DOHH2 (cell line): ENCODE results near the gene NPDC1.
A peak's percentile ranks its signal among the peaks of the same experiment; 100 is the strongest.

Source experiments
- H3F3A ChIP-seq: fragments of 200-600 bp; sonication (generic), shearing (Covaris generic); 2 replicates; pipeline ENCODE4 v1.6.0; 2016; ENCODE audit warnings: antibody characterized with exemption, mild to moderate bottlenecking; ENCODE audit not compliant: control insufficient read depth, insufficient read depth
- H3K27ac ChIP-seq: fragments of 200-600 bp; sonication (generic); 2 replicates; pipeline ENCODE4 v1.5.1; 2014; ENCODE audit warnings: low read depth, mild to moderate bottlenecking, low read length, moderate library complexity
- H3K27me3 ChIP-seq: fragments of 200-600 bp; sonication (generic); 2 replicates; pipeline ENCODE4 v1.6.1; 2014; ENCODE audit warnings: mild to moderate bottlenecking, low read length, mixed read lengths; ENCODE audit not compliant: control insufficient read depth
- H3K36me3 ChIP-seq: fragments of 200-600 bp; sonication (generic); 2 replicates; pipeline ENCODE4 v1.6.1; 2014; ENCODE audit warnings: mild to moderate bottlenecking, low read length, moderate library complexity, mixed read lengths; ENCODE audit not compliant: control insufficient read depth
- H3K4me1 ChIP-seq: fragments of 200-600 bp; sonication (generic); 2 replicates; pipeline ENCODE4 v1.6.1; 2014; ENCODE audit warnings: mild to moderate bottlenecking, low read length, mixed read lengths; ENCODE audit not compliant: control insufficient read depth
- H3K4me2 ChIP-seq: fragments of 200-600 bp; sonication (generic); 2 replicates; pipeline ENCODE4 v1.6.0; 2014; ENCODE audit warnings: mild to moderate bottlenecking, low read length, moderate library complexity
- H3K4me3 ChIP-seq: fragments of 200-600 bp; sonication (generic); 2 replicates; pipeline ENCODE4 v1.5.1; 2014; ENCODE audit warnings: mild to moderate bottlenecking, low read length, mixed read lengths
- H3K79me2 ChIP-seq: fragments of 200-600 bp; sonication (generic); 2 replicates; pipeline ENCODE4 v1.6.1; 2014; ENCODE audit warnings: mild to moderate bottlenecking, low read length, mixed read lengths; ENCODE audit not compliant: control insufficient read depth
- H3K9me2 ChIP-seq: fragments of 200-600 bp; sonication (generic); replicated peaks from 2 replicates; pipeline ENCODE4 v1.6.1; 2014; ENCODE audit warnings: mild to moderate bottlenecking, low read length, mixed read lengths; ENCODE audit not compliant: control insufficient read depth
- H3K9me3 ChIP-seq: fragments of 200-600 bp; sonication (generic); 2 replicates; pipeline ENCODE4 v1.6.1; 2014; ENCODE audit warnings: antibody characterized with exemption, low read length, mixed read lengths; ENCODE audit not compliant: control insufficient read depth, insufficient read depth
- H4K20me1 ChIP-seq: fragments of 200-600 bp; sonication (generic); 2 replicates; pipeline ENCODE4 v1.6.0; 2014; ENCODE audit warnings: low read depth, mild to moderate bottlenecking, antibody characterized with exemption, low read length, moderate library complexity; ENCODE audit not compliant: control insufficient read depth, insufficient read depth
- EZH2phosphoT487 ChIP-seq: fragments of 200-600 bp; sonication (generic); IDR thresholded peaks from 2 replicates; pipeline ENCODE4 v1.6.1; 2017; ENCODE audit warnings: borderline replicate concordance, mild to moderate bottlenecking, antibody characterized with exemption, low read length, moderate library complexity, mixed read lengths
- TF ChIP-seq, protein P1 (sequence below): fragments of 200-600 bp; sonication (generic); IDR thresholded peaks from one replicate; pipeline ENCODE4 v1.5.1; 2014; ENCODE audit warnings: antibody characterized with exemption, mild to moderate bottlenecking, low read depth, low read length; ENCODE audit not compliant: poor library complexity, severe bottlenecking

Gene NPDC1

DNA sequence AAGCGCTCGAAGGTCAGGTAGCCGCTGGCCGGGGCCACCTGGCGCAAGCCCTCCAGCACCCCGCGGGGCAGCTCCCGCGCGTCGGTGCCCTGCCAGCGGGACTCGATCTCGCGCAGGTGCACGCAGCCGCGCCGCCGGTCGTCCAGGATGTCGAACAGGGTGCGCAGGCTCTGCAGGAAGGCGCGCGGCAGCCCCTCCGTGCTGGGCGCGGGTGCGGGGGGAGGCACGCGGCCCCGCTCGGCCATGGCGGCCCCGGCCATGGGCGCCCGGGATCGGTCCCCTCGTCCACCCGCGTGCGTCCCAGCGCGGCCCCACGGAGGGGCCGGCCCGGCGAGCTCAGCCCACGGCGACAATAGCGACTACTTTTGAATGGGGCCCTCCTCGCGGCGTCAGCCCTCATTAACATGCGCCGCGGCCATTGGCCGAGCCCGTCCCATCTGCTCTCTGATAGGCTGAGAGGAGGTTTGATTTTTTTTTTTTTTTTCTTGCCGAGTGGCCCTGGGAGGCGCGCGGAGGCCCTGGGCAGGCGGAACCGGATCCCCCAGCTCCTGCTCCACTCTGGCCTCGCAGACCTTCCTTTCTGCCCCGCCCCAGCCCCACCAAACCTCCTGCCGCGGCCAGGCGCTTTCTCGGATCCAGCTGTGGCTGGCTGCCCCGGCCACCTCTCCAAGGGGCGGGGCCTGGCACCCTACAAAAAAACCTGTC is 24.4 kb upstream of the NPDC1 start, which contains the start of gene SAPCD2:
Gene SAPCD2 (minus strand): TSS at position 357 of the 705 bp plus-strand sequence. CDS start 97 bp downstream, at position 260.
- peak within 1 kb of the TSS; percentile 95 for H3K4me3 ChIP-seq
- H3K27me3 ChIP-seq = no peaks in the 10 kb centered on the region
- H4K20me1 ChIP-seq = peaks cover 13% of the 10 kb centered on the region
- TF ChIP-seq EZH2phosphoT487 = no peak
- TF ChIP-seq, protein P1, sequence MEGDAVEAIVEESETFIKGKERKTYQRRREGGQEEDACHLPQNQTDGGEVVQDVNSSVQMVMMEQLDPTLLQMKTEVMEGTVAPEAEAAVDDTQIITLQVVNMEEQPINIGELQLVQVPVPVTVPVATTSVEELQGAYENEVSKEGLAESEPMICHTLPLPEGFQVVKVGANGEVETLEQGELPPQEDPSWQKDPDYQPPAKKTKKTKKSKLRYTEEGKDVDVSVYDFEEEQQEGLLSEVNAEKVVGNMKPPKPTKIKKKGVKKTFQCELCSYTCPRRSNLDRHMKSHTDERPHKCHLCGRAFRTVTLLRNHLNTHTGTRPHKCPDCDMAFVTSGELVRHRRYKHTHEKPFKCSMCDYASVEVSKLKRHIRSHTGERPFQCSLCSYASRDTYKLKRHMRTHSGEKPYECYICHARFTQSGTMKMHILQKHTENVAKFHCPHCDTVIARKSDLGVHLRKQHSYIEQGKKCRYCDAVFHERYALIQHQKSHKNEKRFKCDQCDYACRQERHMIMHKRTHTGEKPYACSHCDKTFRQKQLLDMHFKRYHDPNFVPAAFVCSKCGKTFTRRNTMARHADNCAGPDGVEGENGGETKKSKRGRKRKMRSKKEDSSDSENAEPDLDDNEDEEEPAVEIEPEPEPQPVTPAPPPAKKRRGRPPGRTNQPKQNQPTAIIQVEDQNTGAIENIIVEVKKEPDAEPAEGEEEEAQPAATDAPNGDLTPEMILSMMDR = no peak
- peaks cover 11% of the 10 kb centered on the region for H3K36me3 ChIP-seq
- H3K9me3 ChIP-seq = no peaks in the 10 kb centered on the region
- peak within 1 kb of the TSS; percentile 22 for H3K27ac ChIP-seq
- H3K79me2 ChIP-seq = peaks cover 42% of the 10 kb centered on the region
- H3K4me2 ChIP-seq = peak within 1 kb of the TSS; percentile 79
- no peaks in the 10 kb centered on the region for H3K9me2 ChIP-seq
- H3F3A ChIP-seq = peaks cover 3% of the 10 kb centered on the region; the same call in 1 of the 2 replicates
- peaks cover 44% of the 10 kb centered on the region for H3K4me1 ChIP-seq

DNA sequence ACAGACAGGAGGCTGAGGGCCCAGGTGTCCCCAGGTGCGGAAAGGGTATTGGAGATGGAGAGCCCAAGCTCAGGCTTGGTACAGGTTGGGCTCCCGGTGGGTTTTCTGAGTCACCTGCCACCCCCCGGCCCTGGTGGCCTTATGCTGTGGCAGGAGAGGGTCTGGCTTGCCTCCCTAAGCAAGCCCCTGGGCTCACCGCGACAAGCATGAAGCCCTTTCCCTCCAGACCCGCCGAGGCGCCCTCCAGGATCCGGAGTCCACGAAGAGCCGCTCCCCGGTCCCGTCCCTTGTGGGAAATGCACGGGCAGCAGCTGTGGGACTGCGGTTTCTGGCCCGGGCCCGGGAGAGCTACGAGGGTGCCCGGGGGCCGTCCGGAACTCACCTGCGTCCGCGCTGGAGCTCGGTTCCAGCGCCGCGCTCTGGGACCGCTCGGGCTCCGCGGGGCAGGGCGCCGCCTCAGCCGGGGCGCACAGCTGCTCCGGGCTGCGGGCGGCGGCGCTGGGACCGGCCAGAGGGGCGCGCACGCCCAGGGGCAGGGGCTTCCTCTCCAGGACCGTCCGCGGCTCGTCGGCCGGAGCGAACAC is 23.6 kb upstream of the NPDC1 start:
- Histone ChIP-seq H3K27me3 (no peaks in the 10 kb centered on the region), H3K4me1 (peaks cover 36% of the 10 kb centered on the region), H3F3A (peaks cover 2% of the 10 kb centered on the region; the same call in 1 of the 2 replicates), H4K20me1 (peaks cover 13% of the 10 kb centered on the region), H3K79me2 (peaks cover 42% of the 10 kb centered on the region), H3K36me3 (peaks cover 18% of the 10 kb centered on the region), H3K4me3 (peak overlapping the region; percentile 95), H3K9me3 (no peaks in the 10 kb centered on the region), H3K27ac (peak overlapping the region; percentile 1; the same call in 1 of the 2 replicates), H3K9me2 (no peaks in the 10 kb centered on the region), H3K4me2 (peak overlapping the region; percentile 79)
- TF ChIP-seq, protein P1 = no peak
- TF ChIP-seq EZH2phosphoT487 = no peak

DNA sequence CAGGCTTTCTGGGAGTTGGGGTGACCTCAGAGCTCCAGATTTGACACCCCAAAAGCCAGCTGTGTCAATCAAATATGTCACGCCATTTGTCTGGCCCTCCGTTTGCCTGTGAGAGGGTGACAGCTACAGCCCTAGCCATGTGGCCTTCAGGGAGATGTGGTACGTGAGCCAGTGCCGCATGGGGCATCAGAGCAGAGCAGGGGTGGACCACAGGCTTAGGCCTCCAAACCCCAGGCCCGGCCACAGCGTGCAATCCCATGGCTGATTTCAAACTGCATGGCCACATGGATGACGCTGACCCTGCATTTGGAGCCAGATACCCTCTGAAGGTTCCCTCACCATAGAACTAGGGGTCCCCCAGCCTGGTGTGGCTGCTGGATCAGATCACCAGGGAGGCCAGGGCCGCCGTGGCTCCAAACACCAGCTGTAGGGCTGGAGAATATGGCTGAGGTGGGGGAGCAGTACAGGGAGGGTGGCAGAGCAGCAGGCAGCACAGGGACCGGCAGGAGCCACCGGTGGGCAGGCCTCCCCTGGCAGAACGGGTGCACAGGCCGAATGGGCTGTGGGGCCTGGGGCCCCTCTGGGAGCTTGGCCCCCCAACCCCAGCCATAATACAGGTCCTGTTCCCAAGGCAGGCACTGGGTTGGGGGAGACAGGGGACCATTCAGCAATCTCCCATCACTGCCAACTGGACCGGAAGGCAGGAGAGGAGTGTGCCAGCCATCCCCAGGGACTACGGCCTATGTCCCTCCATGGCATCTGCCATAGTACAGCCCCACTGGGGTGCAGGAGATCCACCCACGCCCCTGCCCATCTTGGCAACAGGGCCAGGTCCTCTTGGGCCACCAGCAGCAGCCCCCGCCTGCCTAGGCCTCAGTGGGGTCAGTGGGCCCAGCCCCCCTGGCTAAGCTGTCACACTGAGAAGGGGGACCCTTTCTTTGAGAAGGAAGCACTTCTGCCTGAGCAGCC is 22.8 kb upstream of the NPDC1 start:
- Histone ChIP-seq H3K27ac (peak overlapping the region; percentile 1; the same call in 1 of the 2 replicates), H3F3A (peaks cover 2% of the 10 kb centered on the region; the same call in 1 of the 2 replicates), H3K9me2 (no peaks in the 10 kb centered on the region), H3K36me3 (peaks cover 26% of the 10 kb centered on the region), H3K4me3 (peak overlapping the region; percentile 95), H3K9me3 (no peaks in the 10 kb centered on the region), H3K27me3 (no peaks in the 10 kb centered on the region), H3K4me2 (peak overlapping the region; percentile 79), H4K20me1 (peaks cover 13% of the 10 kb centered on the region), H3K79me2 (peaks cover 42% of the 10 kb centered on the region), H3K4me1 (peaks cover 33% of the 10 kb centered on the region)
- no peak for TF ChIP-seq EZH2phosphoT487
- TF ChIP-seq, protein P1 = no peak
